HepG2 (cell line): ENCODE measurements around the gene RUSC1. TPM values are rescaled to one million over a fixed set of nuclear protein-coding genes. Genes with fewer than 3 reads are reported as not detected.

Experiments
- AHDC1 ChIP-seq: sonication (generic); formaldehyde crosslinking; IDR thresholded peaks from 2 replicates; pipeline ENCODE4 v1.5.1; 2020; ENCODE audit warnings: mild to moderate bottlenecking, missing genetic modification reagents, borderline replicate concordance
- POLR2AphosphoS5 ChIP-seq: IDR thresholded peaks from 2 replicates; pipeline ENCODE4 v1.6.1; 2012; ENCODE audit warnings: low read depth, low read length
- RFX3 ChIP-seq: IDR thresholded peaks from 2 replicates; pipeline ENCODE4 v1.6.1; 2016; ENCODE audit warnings: missing biosample characterization, missing genetic modification reagents
- THAP7 ChIP-seq: sonication (generic); formaldehyde crosslinking; IDR thresholded peaks from 2 replicates; pipeline ENCODE4 v1.8.1; 2023; ENCODE audit warnings: mild to moderate bottlenecking, missing genetic modification reagents
- ZBTB10 ChIP-seq: sonication (generic); formaldehyde crosslinking; IDR thresholded peaks from 2 replicates; pipeline ENCODE4 v1.4.0; 2020; ENCODE audit warnings: missing genetic modification reagents, borderline replicate concordance
- ZC3H13 ChIP-seq: sonication (generic); formaldehyde crosslinking; IDR thresholded peaks from 2 replicates; pipeline ENCODE4 v1.8.1; 2023; ENCODE audit warnings: mild to moderate bottlenecking, missing genetic modification reagents, moderate library complexity
- ZNF160 ChIP-seq: sonication (generic); formaldehyde crosslinking; IDR thresholded peaks from 2 replicates; pipeline ENCODE4 v1.8.0; 2022; ENCODE audit warnings: mild to moderate bottlenecking, inconsistent platforms, missing genetic modification reagents
- ZNF335 ChIP-seq: sonication (generic); formaldehyde crosslinking; IDR thresholded peaks from 2 replicates; pipeline ENCODE4 v1.4.0; 2020; ENCODE audit warnings: missing genetic modification reagents
- ZNF496 ChIP-seq: sonication (generic); formaldehyde crosslinking; IDR thresholded peaks from 2 replicates; pipeline ENCODE4 v1.8.1; 2023; ENCODE audit warnings: mild to moderate bottlenecking, moderate library complexity, missing genetic modification reagents; ENCODE audit not compliant: insufficient replicate concordance
- ZNF501 ChIP-seq: sonication (generic); formaldehyde crosslinking; IDR thresholded peaks from 2 replicates; pipeline ENCODE4 v1.5.1; 2020; ENCODE audit warnings: mild to moderate bottlenecking, moderate library complexity, missing genetic modification reagents
- polyA plus RNA-seq, 8 experiments: library from polyadenylated mRNA; depleted of rRNA in 3 of 8; stranded (reverse) in 7 of 8; unstranded in 1 of 8; fragments of >200 nt; fragmentation: Illumina TruSeq in 4 of 8; extraction: Trizol in 4 of 8; gene quantifications; 2 replicates each; pipeline versions ENCODE4 v1.2.1 to v1.2.3, GENCODE V29; 2011 to 2016; ENCODE audit warnings: low read depth in 4 of 8, missing spikeins in 1 of 8, mixed read lengths in 1 of 8; ENCODE audit not compliant: insufficient read depth in 1 of 8
- total RNA-seq, 5 experiments: library from RNA; depleted of rRNA; stranded (reverse); fragments of >200 nt; fragmentation: Illumina TruSeq; extraction: Trizol; gene quantifications; 2 replicates each; pipeline ENCODE4 v1.2.3, GENCODE V29; 2016; ENCODE audit warnings: low read depth in 1 of 5
- TF ChIP-seq, protein P1 (sequence below): sonication (generic); formaldehyde crosslinking; IDR thresholded peaks from 2 replicates; pipeline ENCODE4 v1.8.1; 2022; ENCODE audit warnings: low read depth, mild to moderate bottlenecking, missing genetic modification reagents
- TF ChIP-seq, protein P2 (sequence below): sonication (generic); formaldehyde crosslinking; IDR thresholded peaks from 2 replicates; pipeline ENCODE4 v1.4.0; 2020; ENCODE audit warnings: missing genetic modification reagents
- TF ChIP-seq, protein P3 (sequence below): sonication (generic); formaldehyde crosslinking; IDR thresholded peaks from 2 replicates; pipeline ENCODE4 v1.8.1; 2022; ENCODE audit warnings: mild to moderate bottlenecking, missing genetic modification reagents

RUSC1 gene
- total and polyA plus RNA-seq, 2 of the 13 experiments (the other 11 are each of a cell fraction or from before 2014, with no cell fraction given): 18.7 to 20.4 TPM

DNA sequence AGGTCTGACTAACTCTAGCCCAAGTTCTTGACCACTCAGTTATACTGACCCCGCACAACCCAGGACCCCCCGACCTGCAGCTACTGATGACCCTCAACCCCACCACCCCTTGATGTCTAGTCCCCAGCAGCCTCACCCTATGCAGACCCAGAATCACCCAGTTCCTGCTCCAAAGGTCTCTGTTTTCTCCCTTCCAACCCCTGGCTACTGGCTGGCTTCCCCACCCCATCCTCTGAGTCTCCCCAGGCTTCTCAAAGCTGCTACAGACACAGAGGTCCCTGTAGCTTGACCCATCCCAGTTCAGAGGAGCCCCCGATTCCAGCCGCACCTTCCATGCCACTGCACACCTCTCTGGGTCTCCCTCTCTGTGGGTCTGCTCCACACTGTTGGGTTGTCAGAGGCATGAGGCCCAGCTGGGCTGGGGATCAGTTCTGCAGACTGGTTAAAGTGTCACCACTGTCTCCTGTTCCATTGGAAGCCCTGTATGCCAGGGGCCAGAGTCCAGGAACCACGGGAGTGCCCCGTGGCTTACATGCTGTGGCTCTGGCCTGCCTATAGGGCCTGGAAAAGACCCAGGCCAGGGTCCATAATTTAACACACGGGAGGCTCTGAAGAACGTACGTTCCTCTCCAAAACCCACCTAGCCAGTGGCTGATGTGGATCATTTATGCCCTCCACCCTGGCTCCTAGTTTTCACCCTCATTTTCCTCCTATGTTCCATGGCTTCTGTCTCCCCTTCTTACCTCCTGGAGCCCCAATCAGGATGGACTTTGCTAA, 20.0 kb upstream of the RUSC1 start (continued):
- peak; percentile 69; the same call in 1 of the 2 replicates for TF ChIP-seq THAP7 (CRISPR knock-in tag)
- TF ChIP-seq RFX3: no peak
- peak; percentile 86 for TF ChIP-seq AHDC1
- TF ChIP-seq ZNF160: peak; percentile 75; the same call in 1 of the 2 replicates
- TF ChIP-seq, protein P1, sequence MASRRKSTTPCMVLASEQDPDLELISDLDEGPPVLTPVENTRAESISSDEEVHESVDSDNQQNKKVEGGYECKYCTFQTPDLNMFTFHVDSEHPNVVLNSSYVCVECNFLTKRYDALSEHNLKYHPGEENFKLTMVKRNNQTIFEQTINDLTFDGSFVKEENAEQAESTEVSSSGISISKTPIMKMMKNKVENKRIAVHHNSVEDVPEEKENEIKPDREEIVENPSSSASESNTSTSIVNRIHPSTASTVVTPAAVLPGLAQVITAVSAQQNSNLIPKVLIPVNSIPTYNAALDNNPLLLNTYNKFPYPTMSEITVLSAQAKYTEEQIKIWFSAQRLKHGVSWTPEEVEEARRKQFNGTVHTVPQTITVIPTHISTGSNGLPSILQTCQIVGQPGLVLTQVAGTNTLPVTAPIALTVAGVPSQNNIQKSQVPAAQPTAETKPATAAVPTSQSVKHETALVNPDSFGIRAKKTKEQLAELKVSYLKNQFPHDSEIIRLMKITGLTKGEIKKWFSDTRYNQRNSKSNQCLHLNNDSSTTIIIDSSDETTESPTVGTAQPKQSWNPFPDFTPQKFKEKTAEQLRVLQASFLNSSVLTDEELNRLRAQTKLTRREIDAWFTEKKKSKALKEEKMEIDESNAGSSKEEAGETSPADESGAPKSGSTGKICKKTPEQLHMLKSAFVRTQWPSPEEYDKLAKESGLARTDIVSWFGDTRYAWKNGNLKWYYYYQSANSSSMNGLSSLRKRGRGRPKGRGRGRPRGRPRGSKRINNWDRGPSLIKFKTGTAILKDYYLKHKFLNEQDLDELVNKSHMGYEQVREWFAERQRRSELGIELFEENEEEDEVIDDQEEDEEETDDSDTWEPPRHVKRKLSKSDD (CRISPR knock-in tag): no peak
- TF ChIP-seq ZC3H13 (CRISPR knock-in tag): no peak; the same call in 1 of the 2 replicates
- TF ChIP-seq, protein P2, sequence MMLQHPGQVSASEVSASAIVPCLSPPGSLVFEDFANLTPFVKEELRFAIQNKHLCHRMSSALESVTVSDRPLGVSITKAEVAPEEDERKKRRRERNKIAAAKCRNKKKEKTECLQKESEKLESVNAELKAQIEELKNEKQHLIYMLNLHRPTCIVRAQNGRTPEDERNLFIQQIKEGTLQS (CRISPR knock-in tag): peak; percentile 23; the same call in 1 of the 2 replicates
- TF ChIP-seq, protein P3, sequence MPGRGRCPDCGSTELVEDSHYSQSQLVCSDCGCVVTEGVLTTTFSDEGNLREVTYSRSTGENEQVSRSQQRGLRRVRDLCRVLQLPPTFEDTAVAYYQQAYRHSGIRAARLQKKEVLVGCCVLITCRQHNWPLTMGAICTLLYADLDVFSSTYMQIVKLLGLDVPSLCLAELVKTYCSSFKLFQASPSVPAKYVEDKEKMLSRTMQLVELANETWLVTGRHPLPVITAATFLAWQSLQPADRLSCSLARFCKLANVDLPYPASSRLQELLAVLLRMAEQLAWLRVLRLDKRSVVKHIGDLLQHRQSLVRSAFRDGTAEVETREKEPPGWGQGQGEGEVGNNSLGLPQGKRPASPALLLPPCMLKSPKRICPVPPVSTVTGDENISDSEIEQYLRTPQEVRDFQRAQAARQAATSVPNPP (CRISPR knock-in tag): no peak
- no peak for TF ChIP-seq ZNF496 (CRISPR knock-in tag)
- peak; percentile 73 for TF ChIP-seq ZNF501 (CRISPR knock-in tag)
- peak; percentile 90 for TF ChIP-seq POLR2AphosphoS5
- TF ChIP-seq ZBTB10 (CRISPR knock-in tag): no peak
- TF ChIP-seq ZNF335 (CRISPR knock-in tag): no peak
